ENCODE results near the gene KRTAP6-2.

KRTAP6-2 gene

DNA sequence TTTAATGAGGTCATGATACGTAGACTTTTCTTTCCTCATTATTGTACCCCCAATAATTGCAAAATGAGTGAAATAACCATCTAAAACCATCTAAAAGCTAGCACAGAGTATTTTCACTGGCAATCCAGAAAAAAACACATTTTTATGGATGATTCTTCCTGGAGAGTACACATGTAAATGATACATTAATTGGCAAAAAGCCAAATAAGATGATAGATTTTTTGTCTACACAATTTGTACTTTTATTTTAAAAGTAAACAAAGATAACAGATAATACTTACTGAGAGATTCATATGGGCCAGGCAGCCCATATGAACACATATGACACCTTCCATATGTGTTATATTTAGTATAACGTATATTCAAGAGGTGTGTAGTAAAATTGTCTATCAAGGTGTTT, 35.1 kb downstream of the KRTAP6-2 start:
- no peak for DNase-seq

DNA sequence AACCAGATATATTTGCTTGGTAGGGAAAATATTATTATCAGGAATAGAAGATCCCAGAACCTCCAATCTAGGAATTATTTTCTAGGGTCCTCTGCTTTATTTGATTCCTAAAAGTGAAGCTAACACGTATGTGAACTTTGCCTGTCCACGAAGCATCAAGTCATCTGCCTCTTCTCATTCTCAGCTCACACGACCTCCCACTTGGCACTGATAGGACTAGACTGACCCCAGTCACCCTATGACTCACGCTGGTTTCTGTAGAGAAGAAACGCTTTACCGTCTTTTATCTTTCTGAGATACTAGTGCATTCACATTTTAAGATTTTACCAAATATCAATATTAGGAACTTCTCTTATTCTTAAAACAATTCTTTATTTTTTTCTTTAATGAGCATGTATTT, 35.6 kb downstream of the KRTAP6-2 start:
- no peak for DNase-seq

DNA sequence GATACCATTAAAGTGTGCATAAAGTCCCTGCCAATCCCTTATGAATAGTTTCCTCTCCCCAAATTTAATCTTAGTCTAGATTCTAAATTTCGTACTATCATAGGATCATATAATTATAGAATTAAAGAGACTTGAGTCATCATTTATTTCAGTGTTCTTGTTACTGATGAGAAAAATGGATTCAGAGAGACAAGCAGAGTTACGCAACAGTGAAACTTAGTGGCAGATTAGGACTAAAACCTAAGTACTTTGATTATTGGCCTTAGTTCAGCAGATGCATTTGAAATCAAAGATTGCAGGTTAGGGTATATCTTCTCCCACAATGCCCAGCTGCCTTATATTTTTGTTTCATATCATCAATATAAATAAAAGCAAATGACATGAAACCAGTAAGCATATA, 36.7 kb downstream of the KRTAP6-2 start:
- DNase-seq = no peak

DNA sequence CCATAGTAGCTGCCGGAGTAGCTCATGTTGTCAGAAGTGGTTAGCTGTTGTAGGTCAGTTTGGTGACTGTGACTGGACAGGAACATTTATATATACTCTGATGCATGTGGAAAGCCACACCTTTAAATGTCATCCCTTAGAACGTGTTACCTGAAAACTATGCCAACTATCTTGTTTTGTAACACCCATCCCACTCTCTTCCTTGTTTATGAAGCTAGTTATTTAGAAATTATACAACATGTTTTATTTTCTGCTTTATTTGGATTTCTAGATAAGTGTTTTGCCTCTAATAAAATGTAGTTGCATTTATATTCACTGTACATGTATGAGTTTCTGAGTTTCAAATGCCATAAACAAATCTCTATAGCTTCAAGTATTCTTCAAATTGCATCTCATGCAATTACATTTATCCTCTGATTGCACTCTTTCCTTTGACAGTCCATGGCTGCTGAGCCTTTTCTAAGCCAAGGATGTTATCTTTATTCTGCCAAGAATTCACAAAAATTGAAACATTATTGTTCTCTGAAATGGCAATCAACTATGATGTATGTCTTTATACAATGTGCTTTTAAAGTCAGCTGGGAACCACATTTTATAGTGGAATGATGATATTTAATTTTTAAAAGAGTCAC, 37.3 kb downstream of the KRTAP6-2 start, which contains the start of gene KRTAP19-7:
TSS of gene KRTAP19-7 (minus strand) at position 51 of the 632 bp plus-strand sequence. CDS start at position 26, 25 bp downstream.
- no peak for DNase-seq

DNA sequence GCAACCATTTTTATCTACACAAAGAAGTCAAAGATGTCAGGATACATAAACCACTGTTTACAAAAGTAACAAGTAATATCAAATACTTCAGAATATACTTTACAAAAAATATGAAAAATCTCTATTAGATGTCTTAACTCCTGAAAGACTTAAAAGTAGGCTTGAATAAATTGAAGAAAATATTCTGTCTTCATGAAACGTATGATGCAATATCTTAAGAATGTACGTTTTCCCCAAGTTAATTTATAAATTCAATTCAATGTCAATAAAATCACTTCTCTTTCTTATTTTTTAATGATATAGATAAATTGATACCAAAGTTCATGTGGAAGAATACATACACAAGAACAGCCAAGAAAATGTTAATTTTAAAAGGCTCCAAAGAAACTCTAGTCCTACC, 43.6 kb downstream of the KRTAP6-2 start:
- no peak for DNase-seq

DNA sequence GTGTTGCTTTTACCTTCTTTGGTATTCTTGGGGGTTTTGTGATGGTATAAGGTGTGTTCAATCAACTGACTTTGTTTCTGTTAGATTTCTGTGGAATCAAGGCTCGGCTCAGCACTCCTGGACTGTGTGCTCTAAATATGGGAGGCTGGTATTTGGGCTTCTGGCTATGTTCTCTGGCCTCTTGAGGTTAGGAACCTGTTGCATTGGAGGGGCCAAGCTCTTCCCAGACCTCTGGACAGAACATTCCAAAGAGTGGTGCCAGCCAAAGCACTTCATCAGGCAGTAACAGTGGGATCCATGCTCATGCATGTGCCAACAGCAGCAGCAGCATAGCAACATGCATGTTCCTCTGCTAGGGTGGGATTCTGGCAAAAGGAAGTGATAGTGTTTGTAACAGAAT, 45.9 kb downstream of the KRTAP6-2 start:
- no peak for DNase-seq

Measured in SHP77 treated with DMSO at 0.1 percent for 48 hours (cell line).